ENCODE data around the gene SPNS1. TPM values are rescaled to one million over a fixed set of nuclear protein-coding genes. Genes with fewer than 3 reads are reported as not detected.

Gene SPNS1
- total RNA-seq, 3 donors from 2014 or later (not counting 1 experiment from before 2014, with no cell fraction given), result 36.0 to 44.3 (median 36.9) TPM

DNA sequence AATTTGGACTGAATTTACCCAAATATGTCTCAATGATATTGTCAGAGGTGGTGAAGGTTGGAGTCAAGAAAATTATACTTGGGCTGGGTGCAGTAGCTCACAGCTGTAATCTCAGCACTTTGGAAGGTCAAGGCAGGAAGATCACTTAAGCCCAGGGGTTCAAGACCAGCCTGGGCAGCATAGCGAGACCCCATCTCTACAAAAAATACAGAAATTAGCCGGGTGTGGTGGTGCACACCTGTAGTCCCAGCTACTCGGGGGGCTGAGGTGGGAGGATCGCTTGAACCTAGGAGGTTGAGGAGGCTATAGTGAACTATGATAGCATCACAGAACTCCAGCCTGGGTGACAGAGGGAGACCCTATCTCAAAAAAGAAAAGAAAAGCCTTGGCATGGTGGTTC lies 51.2 kb downstream of the SPNS1 start:
- no peaks in the 10 kb centered on the region for H3K36me3 ChIP-seq (ENCODE audit: control insufficient read depth, insufficient read depth, low read length)
- ATAC-seq (no peak), DNase-seq (no peak)
- no peak overlapping the region for H3K4me3 Mint-ChIP-seq
- H3K4me3 ChIP-seq (ENCODE audit: low read length), result no peak overlapping the region
- peaks cover 0 to 10% of the 10 kb centered on the region in 2 donors for H3K4me1 Mint-ChIP-seq
- H3K27ac Mint-ChIP-seq, result no peak overlapping the region
- no peaks in the 10 kb centered on the region for H3K27me3 Mint-ChIP-seq (ENCODE audit: low read depth in 2 of 2)
- intact Hi-C loops (cut with micrococcal nuclease), result no loop called here
- 88% methylated on average over 4 of the region's 4 CpGs for WGBS (ENCODE audit: insufficient coverage)
- no peaks in the 10 kb centered on the region for H3K27me3 ChIP-seq (ENCODE audit: control insufficient read depth, insufficient read depth, low read length)
- no peaks in the 10 kb centered on the region for H3K9me3 Mint-ChIP-seq
- TF ChIP-seq, protein P1, sequence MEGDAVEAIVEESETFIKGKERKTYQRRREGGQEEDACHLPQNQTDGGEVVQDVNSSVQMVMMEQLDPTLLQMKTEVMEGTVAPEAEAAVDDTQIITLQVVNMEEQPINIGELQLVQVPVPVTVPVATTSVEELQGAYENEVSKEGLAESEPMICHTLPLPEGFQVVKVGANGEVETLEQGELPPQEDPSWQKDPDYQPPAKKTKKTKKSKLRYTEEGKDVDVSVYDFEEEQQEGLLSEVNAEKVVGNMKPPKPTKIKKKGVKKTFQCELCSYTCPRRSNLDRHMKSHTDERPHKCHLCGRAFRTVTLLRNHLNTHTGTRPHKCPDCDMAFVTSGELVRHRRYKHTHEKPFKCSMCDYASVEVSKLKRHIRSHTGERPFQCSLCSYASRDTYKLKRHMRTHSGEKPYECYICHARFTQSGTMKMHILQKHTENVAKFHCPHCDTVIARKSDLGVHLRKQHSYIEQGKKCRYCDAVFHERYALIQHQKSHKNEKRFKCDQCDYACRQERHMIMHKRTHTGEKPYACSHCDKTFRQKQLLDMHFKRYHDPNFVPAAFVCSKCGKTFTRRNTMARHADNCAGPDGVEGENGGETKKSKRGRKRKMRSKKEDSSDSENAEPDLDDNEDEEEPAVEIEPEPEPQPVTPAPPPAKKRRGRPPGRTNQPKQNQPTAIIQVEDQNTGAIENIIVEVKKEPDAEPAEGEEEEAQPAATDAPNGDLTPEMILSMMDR (IDR thresholded peaks at IDR 0.05), result no peak
- H3K27ac ChIP-seq (ENCODE audit: low read length), result no peak overlapping the region
- H3K9me3 ChIP-seq (ENCODE audit: control insufficient read depth, insufficient read depth, low read length), result no peaks in the 10 kb centered on the region
- no peaks in the 10 kb centered on the region for H3K36me3 Mint-ChIP-seq
- peaks cover 5% of the 10 kb centered on the region for H3K4me1 ChIP-seq (ENCODE audit: control insufficient read depth, insufficient read depth, low read length)

- H3K4me3 ChIP-seq (ENCODE audit: low read length), result no peak overlapping the region
- Mint-ChIP-seq H3K4me1 (peaks cover 0 to 9% of the 10 kb centered on the region in 2 donors), H3K36me3 (no peaks in the 10 kb centered on the region), H3K27me3 (ENCODE audit: low read depth in 2 of 2) (no peaks in the 10 kb centered on the region), H3K4me3 (no peak overlapping the region), H3K9me3 (no peaks in the 10 kb centered on the region), H3K27ac (no peak overlapping the region)
- TF ChIP-seq, protein P1 (IDR thresholded peaks at IDR 0.05), result no peak
- H3K9me3 ChIP-seq (ENCODE audit: control insufficient read depth, insufficient read depth, low read length), result no peaks in the 10 kb centered on the region
- no peak overlapping the region for H3K27ac ChIP-seq (ENCODE audit: low read length)
- no peak for ATAC-seq
- no peaks in the 10 kb centered on the region for H3K36me3 ChIP-seq (ENCODE audit: control insufficient read depth, insufficient read depth, low read length)
- intact Hi-C loops (cut with micrococcal nuclease), result no loop called here
- no peak for DNase-seq
- WGBS (ENCODE audit: insufficient coverage), result 82% methylated on average over 7 of the region's 7 CpGs
- peaks cover 5% of the 10 kb centered on the region for H3K4me1 ChIP-seq (ENCODE audit: control insufficient read depth, insufficient read depth, low read length)
- no peaks in the 10 kb centered on the region for H3K27me3 ChIP-seq (ENCODE audit: control insufficient read depth, insufficient read depth, low read length)
Observed at GRCh38 chr16:29028457-29029167, 54.0 kb downstream of the SPNS1 start.

- no peak overlapping the region for H3K27ac ChIP-seq (ENCODE audit: low read length)
- Mint-ChIP-seq H3K27ac (no peak overlapping the region), H3K9me3 (no peaks in the 10 kb centered on the region), H3K4me1 (peaks cover 0 to 2% of the 10 kb centered on the region in 2 donors), H3K4me3 (no peak overlapping the region), H3K27me3 (ENCODE audit: low read depth in 2 of 2) (no peaks in the 10 kb centered on the region), H3K36me3 (no peaks in the 10 kb centered on the region)
- intact Hi-C loops (cut with micrococcal nuclease), result no loop called here
- H3K4me3 ChIP-seq (ENCODE audit: low read length), result no peak overlapping the region
- TF ChIP-seq, protein P1 (IDR thresholded peaks at IDR 0.05), result no peak
- no peaks in the 10 kb centered on the region for H3K9me3 ChIP-seq (ENCODE audit: control insufficient read depth, insufficient read depth, low read length)
- H3K27me3 ChIP-seq (ENCODE audit: control insufficient read depth, insufficient read depth, low read length), result no peaks in the 10 kb centered on the region
- peaks cover 5% of the 10 kb centered on the region for H3K4me1 ChIP-seq (ENCODE audit: control insufficient read depth, insufficient read depth, low read length)
- DNase-seq (peak in 1 of 2 donors; percentile 61), ATAC-seq (peak; percentile 26 to 63 (median 41))
- no peaks in the 10 kb centered on the region for H3K36me3 ChIP-seq (ENCODE audit: control insufficient read depth, insufficient read depth, low read length)
- WGBS (ENCODE audit: insufficient coverage), result 55% methylated on average over 15 of the region's 16 CpGs
Observed at GRCh38 chr16:29029168-29029994, 54.8 kb downstream of the SPNS1 start.
